A673 (cell line): ENCODE results near the gene PAX7. TPM values are rescaled to one million over a fixed set of nuclear protein-coding genes. Genes with fewer than 3 reads are reported as not detected.

Source experiments
- BruUV-seq: library from RNA; stranded (reverse); fragments of 400-500 nt; replicated peaks from 2 replicates; lab custom pipeline; 2021; lab: Mats Ljungman, UMichigan
- CTCF ChIA-PET: fragments of 300-600 bp; sonication (Branson Sonifier 250); formaldehyde crosslinking; loops from one replicate; lab custom pipeline; 2022; ENCODE audit warnings: antibody characterized with exemption; lab: Charles Lee
- POLR2A ChIA-PET: fragments of 300-600 bp; sonication (Branson Sonifier 250); formaldehyde crosslinking; loops from one replicate; lab custom pipeline; 2022; ENCODE audit warnings: antibody characterized with exemption; ENCODE audit not compliant: low non-redundant PET; lab: Charles Lee
- DNase-seq: peaks from one replicate; pipeline ENCODE4 v3.0.0-alpha.2; 2015; ENCODE audit warnings: low spot score
- H3K27ac ChIP-seq: fragments of 200-600 bp; sonication (generic); 2 replicates; pipeline ENCODE4 v1.5.1; 2016; ENCODE audit warnings: mixed run types, low read depth, mild to moderate bottlenecking, mixed read lengths, antibody characterized with exemption, low read length; ENCODE audit not compliant: poor library complexity, severe bottlenecking
- H3K27me3 ChIP-seq: fragments of 200-600 bp; sonication (generic); replicated peaks from 2 replicates; pipeline ENCODE4 v1.6.1; 2017; ENCODE audit warnings: mixed run types, low read depth, mild to moderate bottlenecking, mixed read lengths, antibody characterized with exemption, low read length; ENCODE audit not compliant: insufficient read depth, poor library complexity
- H3K36me3 ChIP-seq: fragments of 200-600 bp; sonication (generic); 2 replicates; pipeline ENCODE4 v1.6.1; 2016; ENCODE audit warnings: mixed run types, mild to moderate bottlenecking, mixed read lengths, antibody characterized with exemption, low read length; ENCODE audit not compliant: insufficient read depth, poor library complexity, severe bottlenecking
- H3K4me1 ChIP-seq: fragments of 200-600 bp; sonication (generic); 2 replicates; pipeline ENCODE4 v1.6.1; 2017; ENCODE audit warnings: mixed run types, mild to moderate bottlenecking, mixed read lengths, antibody characterized with exemption, low read length; ENCODE audit not compliant: insufficient read depth, poor library complexity, severe bottlenecking
- H3K4me3 ChIP-seq: fragments of 200-600 bp; sonication (generic); 2 replicates; pipeline ENCODE4 v1.5.1; 2016; ENCODE audit warnings: low read depth, mixed run types, mild to moderate bottlenecking, mixed read lengths, low read length; ENCODE audit not compliant: poor library complexity, severe bottlenecking
- H3K9me3 ChIP-seq: fragments of 200-600 bp; sonication (generic); 2 replicates; pipeline ENCODE4 v1.6.1; 2016; ENCODE audit warnings: mixed run types, low read depth, mild to moderate bottlenecking, mixed read lengths, antibody characterized with exemption, low read length; ENCODE audit not compliant: poor library complexity, severe bottlenecking
- CTCF ChIP-seq: fragments of 300-800, 200-600 bp; sonication (generic); conservative IDR thresholded peaks from 2 replicates; pipeline ENCODE4 v1.5.1; 2017; ENCODE audit warnings: low read depth, mild to moderate bottlenecking, antibody characterized with exemption, low read length, moderate library complexity, mixed read lengths
- EZH2 ChIP-seq: fragments of 200-600 bp; sonication (generic); IDR thresholded peaks from 2 replicates; pipeline ENCODE4 v1.6.1; 2017; ENCODE audit warnings: borderline replicate concordance, low read depth, mild to moderate bottlenecking, mixed read lengths, antibody characterized with exemption, low read length; ENCODE audit not compliant: poor library complexity, severe bottlenecking
- intact Hi-C: fragments of 100-400 bp; cut with micrococcal nuclease; formaldehyde crosslinking; loops from one replicate; pipeline ENCODE4 v1.10.0; 2022; ENCODE audit not compliant: unreplicated experiment
- total RNA-seq: library from RNA; stranded (reverse); gene quantifications from 2 replicates; pipeline ENCODE4 v1.2.3, GENCODE V29; 2021

The PAX7 gene
- total RNA-seq, 1 experiment from 2014 or later = 36.5 TPM

GRCh38 chr1:18707696-18708257, 77.1 kb downstream of the PAX7 start:
- intact Hi-C loops = no loop called here

DNA sequence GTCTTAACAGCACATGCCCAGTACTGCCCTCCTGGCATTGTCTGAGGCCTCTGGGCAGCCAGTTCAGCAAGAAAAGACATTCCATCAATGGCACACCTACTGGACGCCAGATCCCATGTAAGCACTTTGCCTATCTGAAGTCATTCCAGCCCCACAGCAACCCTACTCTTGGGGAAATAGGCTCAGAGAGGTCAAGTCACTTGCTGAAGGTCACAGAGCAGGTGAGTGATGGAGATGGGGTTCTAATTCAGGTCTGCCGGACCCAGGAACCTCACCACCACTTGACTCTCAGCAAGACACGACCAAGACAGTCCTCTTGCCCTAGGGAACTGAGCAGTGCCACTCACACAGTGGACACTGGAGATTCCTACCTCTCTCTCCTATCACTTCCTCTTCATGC, 79.4 kb downstream of the PAX7 start:
- H3K4me3 ChIP-seq = no peak overlapping the region
- ChIA-PET CTCF (no interaction called here), POLR2A (no interaction called here)
- no peak overlapping the region for H3K27ac ChIP-seq
- H3K27me3 ChIP-seq = no peaks in the 10 kb centered on the region
- H3K9me3 ChIP-seq = no peaks in the 10 kb centered on the region
- no TSS peak for BruUV-seq
- peaks cover 28% of the 10 kb centered on the region for H3K4me1 ChIP-seq
- TF ChIP-seq EZH2 = no peak
- no peak for TF ChIP-seq CTCF
- intact Hi-C loops = no loop called here
- peaks cover 2% of the 10 kb centered on the region for H3K36me3 ChIP-seq
- no peak for DNase-seq

More at GRCh38 chr1:18707696-18708257, 77.1 kb downstream of the PAX7 start:
- DNase-seq = peak; percentile 85
- H3K9me3 ChIP-seq = no peaks in the 10 kb centered on the region
- H3K27me3 ChIP-seq = no peaks in the 10 kb centered on the region
- H3K4me3 ChIP-seq = no peak overlapping the region
- ChIA-PET CTCF (interaction anchor here (0.6 to 0.7 kb wide), 2 partner anchors 80 to 784 kb away, joined by 5 to 8 read pairs; no protein-coding TSS in a partner anchor), POLR2A (no interaction called here)
- no peak overlapping the region for H3K27ac ChIP-seq
- peaks cover 28% of the 10 kb centered on the region for H3K4me1 ChIP-seq
- no TSS peak for BruUV-seq
- TF ChIP-seq CTCF = no peak
- TF ChIP-seq EZH2 = no peak
- peaks cover 9% of the 10 kb centered on the region for H3K36me3 ChIP-seq

DNA sequence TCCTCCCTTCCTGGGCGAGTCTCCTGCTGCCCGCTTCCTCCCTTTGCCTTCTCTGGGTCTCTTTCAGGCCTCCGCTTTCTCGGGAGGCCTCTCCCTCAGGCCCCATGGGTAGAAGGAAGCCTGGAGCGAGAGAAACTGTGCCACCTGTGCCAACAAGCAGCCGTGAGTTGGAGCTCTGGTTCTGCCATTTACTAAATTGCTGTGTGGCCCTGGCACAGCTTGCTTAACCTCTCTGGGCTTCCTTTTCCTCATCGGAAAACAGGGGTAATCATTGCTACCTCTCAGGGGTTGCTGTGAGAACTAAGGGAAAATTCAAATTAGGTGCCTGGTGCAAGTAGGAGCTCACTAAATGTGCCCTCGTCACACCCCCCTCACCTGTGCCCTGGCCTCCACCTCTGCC, 80.4 kb downstream of the PAX7 start:
- no peaks in the 10 kb centered on the region for H3K27me3 ChIP-seq
- peaks cover 2% of the 10 kb centered on the region for H3K36me3 ChIP-seq
- CTCF ChIA-PET = no interaction called here
- intact Hi-C loops = no loop called here
- no peaks in the 10 kb centered on the region for H3K9me3 ChIP-seq
- no TSS peak for BruUV-seq
- no peak for DNase-seq
- H3K4me1 ChIP-seq = peaks cover 28% of the 10 kb centered on the region
- no peak overlapping the region for H3K4me3 ChIP-seq
- TF ChIP-seq EZH2 = no peak
- no peak for TF ChIP-seq CTCF
- POLR2A ChIA-PET = no interaction called here
- H3K27ac ChIP-seq = no peak overlapping the region
